ENCODE data around the gene KPNA1.
"Not testable (repeated sequence)": the region's sequence is repeated elsewhere in the genome, so short reads cannot be mapped to it uniquely, and the experiment has no call there.

KPNA1 gene

GRCh38 chr3:122475316-122475715, 39.4 kb downstream of the KPNA1 start:
- no peak for DNase-seq (ENCODE audit: low spot score)

GRCh38 chr3:122469659-122470058, 45.1 kb downstream of the KPNA1 start:
- DNase-seq (ENCODE audit: low spot score): no peak

- DNase-seq (ENCODE audit: low spot score): no peak
These were observed 45.7 kb downstream of the KPNA1 start for GRCh38 chr3:122468896-122469533.

- no peak for DNase-seq (ENCODE audit: low spot score)
These were observed 48.0 kb downstream of the KPNA1 start for GRCh38 chr3:122466701-122467240.

- no peak for DNase-seq (ENCODE audit: low spot score)
These were observed 50.1 kb downstream of the KPNA1 start for GRCh38 chr3:122464659-122465058.

- DNase-seq (ENCODE audit: low spot score): no peak
These were observed 52.3 kb downstream of the KPNA1 start for GRCh38 chr3:122462406-122462805.

- DNase-seq (ENCODE audit: low spot score): no peak
These were observed 52.9 kb downstream of the KPNA1 start for GRCh38 chr3:122461806-122462205.

GRCh38 chr3:122458992-122459391, 55.7 kb downstream of the KPNA1 start:
- peak; percentile 40 for DNase-seq (ENCODE audit: low spot score)

GRCh38 chr3:122457706-122458105, 57.0 kb downstream of the KPNA1 start:
- no peak for DNase-seq (ENCODE audit: low spot score)

- DNase-seq (ENCODE audit: low spot score): no peak
These were observed 58.7 kb downstream of the KPNA1 start for GRCh38 chr3:122456074-122456473.

GRCh38 chr3:122451371-122451770, 63.4 kb downstream of the KPNA1 start:
- no peak for DNase-seq (ENCODE audit: low spot score)

GRCh38 chr3:122448218-122448617, 66.5 kb downstream of the KPNA1 start:
- DNase-seq (ENCODE audit: low spot score): not testable (repeated sequence)

- DNase-seq (ENCODE audit: low spot score): not testable (repeated sequence)
These were observed 70.2 kb downstream of the KPNA1 start for GRCh38 chr3:122444491-122444887.

- not testable (repeated sequence) for DNase-seq (ENCODE audit: low spot score)
These were observed 70.8 kb downstream of the KPNA1 start for GRCh38 chr3:122443762-122444490.

- no peak for DNase-seq (ENCODE audit: low spot score)
These were observed 71.6 kb downstream of the KPNA1 start for GRCh38 chr3:122443090-122443489.

GRCh38 chr3:122435950-122436349, 78.8 kb downstream of the KPNA1 start:
- no peak for DNase-seq (ENCODE audit: low spot score)

- DNase-seq (ENCODE audit: low spot score): no peak
These were observed 84.4 kb downstream of the KPNA1 start for GRCh38 chr3:122430371-122430770.

- peak; percentile 7 for DNase-seq (ENCODE audit: low spot score)
These were observed 86.8 kb downstream of the KPNA1 start for GRCh38 chr3:122427857-122428471.

- no peak for DNase-seq (ENCODE audit: low spot score)
These were observed 92.9 kb downstream of the KPNA1 start for GRCh38 chr3:122421836-122422235.

GRCh38 chr3:122421101-122421500, 93.6 kb downstream of the KPNA1 start:
- DNase-seq (ENCODE audit: low spot score): no peak

- peak; percentile 4 for DNase-seq (ENCODE audit: low spot score)
These were observed 97.8 kb downstream of the KPNA1 start for GRCh38 chr3:122416966-122417365.

GRCh38 chr3:122415762-122416654, 98.7 kb downstream of the KPNA1 start, which contains the start of gene WDR5B:
Gene WDR5B, minus strand, starts transcription at chr3:122416062. Its CDS starts 534 bp downstream, at chr3:122415528.
- peak; percentile 91 for DNase-seq (ENCODE audit: low spot score)
